Anterior cingulate cortex (tissue), 58 donors: ENCODE data around the gene ZNF423.

Experiments used
- DNase-seq, 58 donors: peaks; one replicate each; lab custom pipeline; 2025; lab: John Stamatoyannopoulos, UW

Gene ZNF423

DNA sequence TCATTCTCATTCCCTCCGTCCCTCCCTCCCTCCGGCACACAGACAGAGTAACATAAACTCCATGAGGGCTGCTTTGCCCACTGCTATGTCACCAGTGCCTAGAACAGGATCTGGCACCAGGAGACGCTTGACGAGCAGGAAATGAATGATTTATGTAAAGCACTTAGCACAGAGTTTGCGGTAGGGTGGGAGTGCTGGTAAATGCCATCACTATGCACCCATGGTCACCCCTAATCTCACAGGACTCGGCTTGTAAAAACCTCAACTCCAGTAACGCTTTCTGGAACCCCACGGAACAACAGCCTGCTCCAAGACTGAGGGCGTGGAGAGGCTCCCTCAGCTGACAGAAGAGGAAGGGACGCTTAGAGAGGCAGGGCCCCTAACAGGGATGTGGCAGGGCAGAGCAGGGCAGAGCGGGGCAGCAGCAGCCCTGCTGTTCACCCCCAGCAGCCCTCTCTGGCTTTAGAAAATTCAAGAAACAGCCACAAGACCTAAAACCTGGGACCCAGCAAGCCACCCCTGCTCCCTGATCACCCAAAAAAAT, 325.4 kb downstream of the ZNF423 start:
- DNase-seq: no peak

DNA sequence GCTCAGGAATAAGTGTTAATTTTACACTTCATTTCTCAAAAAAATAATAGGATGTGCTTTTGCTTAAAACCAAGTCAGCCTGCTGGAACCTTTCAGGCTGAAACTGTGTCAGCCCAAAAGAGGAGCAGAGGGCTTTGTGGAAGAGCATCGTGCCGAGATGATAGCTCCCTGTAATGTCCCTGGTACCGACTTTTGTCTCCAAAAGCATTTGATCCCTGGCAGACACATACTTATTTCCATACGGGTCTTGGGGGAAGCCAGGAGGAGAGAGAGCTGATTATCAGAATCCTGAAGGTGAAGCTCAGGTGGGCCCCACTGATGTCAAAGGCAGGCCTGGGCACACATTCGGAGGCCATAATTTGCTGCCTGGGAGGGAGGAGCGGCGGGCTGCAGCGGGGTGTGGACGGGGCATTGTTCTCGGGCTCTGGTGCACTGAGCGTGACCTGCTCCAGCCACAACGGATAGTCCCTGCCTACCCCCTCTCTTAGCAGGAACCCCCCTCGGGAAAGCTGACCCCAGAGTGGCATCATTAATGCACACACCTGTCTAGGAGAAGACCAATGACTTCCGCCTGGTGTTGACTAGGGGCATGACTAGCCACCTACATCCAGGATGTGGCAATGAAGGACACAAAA, 326.4 kb downstream of the ZNF423 start:
- DNase-seq: no peak

DNA sequence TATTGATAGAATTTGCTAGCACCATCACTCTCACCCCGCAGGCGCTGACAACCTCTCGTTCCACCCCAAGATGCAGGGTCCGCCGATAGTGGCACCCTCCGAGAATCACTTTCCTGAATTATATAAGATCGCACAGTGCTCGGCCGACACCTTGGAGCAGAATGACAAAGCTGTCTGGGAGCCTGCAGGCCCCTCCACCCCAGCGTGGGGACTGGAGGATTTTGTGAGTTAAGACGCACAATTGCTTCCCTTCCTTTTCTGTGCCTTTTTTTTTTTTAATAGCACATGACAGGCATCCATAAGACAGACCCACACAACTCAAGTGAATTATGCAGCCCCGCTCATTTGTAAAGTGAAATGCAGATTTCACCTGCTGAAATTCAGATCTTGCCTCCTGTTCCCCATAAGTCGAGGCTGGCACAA, 327.0 kb downstream of the ZNF423 start:
- DNase-seq: peak in 1 of 58 donors; percentile 5

DNA sequence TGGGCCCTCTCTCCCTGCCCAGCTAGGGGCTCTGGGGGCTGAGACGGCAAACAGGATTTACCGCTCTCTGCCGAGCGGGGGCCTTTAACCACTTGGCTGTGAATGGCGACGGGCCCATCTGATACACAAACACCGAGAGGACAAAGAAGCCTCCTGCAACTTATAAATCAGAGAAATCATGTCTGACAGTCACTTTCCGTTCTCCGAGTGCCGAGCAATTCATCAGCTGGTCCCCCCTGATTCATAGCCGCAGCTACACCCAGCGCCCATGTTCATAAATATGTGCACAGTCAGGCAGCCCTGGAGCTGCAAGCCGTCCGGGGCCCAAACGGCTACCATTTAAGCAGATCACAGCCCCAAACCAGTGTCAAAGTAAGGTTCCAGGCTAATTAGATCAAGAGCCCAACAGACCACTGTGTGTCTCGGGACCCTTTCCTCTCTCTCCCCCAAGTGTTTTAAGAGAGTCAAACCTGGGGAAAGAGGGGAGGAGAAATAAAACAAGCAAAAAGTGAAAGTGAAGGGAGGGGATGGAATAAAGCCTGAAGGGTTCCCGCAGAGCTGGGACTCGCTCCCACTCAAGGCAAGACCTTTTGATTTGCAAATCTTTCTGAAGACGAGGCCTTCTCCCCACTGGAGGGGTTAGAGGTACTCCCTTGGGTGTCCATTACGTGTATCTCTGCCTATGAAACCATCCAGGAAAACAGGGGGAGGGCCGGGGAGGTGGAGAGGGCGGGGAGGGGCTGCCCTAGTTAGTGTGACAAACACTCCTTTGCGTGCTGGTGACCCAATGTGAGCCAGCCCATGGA, 327.6 kb downstream of the ZNF423 start:
- DNase-seq: peak in 1 of 58 donors; percentile 22

DNA sequence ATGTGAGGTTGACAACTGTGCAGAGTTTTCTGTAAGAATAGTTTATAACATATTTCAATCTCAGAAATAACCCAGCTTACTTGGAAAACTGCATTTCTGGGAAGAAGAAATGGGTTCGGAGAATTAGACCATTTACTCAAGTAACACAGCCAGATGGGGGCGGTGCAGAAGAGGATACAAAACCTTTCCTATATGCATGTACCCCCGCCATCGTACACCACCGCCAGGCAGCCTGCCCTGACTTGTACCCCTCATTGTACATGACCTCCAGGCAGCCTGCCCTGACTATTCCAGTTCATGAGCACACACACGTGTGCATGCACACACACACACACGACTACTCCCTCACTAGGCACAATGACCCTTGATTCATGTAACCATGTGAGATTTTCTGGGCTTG, 328.3 kb downstream of the ZNF423 start:
- no peak for DNase-seq

DNA sequence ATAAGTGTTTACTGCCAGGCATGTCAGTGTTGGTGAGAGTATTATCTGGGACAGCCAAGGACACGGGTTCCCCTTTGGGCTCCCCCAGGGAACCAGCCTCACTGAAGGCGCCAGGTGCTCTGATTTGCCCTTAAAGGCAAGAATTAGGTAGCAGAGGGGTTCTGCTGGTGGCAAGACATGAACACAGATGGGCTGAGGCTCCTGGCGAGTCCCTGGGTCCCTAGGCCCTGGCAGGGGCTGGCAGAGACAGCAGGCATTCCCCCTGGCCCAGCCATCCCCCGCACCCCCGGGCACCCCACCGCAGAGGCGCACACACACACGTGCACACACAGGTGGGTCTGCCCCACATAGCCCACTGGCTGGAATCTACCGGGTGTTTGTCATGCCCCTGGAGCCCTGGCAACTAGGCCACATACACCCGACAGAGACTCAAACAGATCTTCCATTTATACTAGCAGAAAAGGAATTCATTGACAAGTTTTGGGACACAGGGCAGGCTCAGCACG, 329.0 kb downstream of the ZNF423 start:
- no peak for DNase-seq

DNA sequence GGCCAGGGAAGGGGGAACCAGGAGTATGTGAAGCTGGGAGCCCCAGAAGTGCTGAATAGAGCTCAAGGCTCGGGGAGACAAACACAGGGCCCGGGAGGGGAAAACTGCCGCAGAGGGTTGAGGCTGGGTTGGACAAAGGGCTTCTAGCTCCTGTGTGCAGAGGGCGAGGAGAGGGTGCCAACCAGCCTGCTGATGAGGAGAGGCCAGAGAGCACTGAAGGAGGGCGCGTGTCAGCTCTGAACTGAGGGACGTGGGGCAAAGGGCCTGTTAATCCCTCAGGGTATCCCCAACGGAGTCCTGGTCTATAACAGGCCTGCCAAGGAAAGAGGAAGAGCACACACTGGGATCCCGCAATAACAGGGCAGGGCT, 331.0 kb downstream of the ZNF423 start:
- no peak for DNase-seq

DNA sequence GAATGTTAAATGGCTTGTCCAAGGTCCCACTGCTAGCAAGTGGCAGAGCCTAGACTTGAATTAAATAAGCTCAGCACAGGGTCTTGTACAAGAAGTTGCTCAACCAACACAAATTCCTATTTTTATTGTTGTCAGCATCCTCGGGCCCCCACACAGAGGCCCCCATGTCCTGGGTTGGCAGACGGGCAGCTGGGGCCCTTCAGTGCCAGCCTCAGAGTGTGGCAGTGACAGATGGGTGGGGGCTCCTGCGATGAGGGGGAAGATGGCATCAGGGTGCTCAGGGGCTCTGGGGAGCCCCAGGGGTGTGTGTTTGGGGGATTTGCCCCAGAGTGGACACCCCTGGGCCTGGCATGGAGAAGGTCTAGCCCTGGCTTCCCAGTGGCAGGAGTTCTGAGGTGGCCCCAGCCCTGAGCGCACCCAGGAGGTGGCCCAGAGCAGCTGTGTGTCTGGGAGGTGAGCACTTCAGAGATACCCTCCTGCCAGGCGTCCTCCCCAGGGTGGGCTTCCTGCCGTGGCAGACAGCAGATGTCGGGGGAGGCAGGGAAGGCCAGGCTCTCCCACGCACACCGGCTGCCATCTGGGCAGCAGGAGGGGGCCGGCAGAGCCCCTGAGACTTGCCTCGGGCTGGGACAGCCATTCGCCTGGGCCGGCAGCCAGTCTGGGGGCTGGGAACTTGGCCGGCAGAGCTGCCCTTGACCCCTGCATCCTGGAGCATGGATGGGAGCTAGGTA, 331.5 kb downstream of the ZNF423 start:
- peak in 2 of 58 donors; percentile 5 to 12 for DNase-seq

DNA sequence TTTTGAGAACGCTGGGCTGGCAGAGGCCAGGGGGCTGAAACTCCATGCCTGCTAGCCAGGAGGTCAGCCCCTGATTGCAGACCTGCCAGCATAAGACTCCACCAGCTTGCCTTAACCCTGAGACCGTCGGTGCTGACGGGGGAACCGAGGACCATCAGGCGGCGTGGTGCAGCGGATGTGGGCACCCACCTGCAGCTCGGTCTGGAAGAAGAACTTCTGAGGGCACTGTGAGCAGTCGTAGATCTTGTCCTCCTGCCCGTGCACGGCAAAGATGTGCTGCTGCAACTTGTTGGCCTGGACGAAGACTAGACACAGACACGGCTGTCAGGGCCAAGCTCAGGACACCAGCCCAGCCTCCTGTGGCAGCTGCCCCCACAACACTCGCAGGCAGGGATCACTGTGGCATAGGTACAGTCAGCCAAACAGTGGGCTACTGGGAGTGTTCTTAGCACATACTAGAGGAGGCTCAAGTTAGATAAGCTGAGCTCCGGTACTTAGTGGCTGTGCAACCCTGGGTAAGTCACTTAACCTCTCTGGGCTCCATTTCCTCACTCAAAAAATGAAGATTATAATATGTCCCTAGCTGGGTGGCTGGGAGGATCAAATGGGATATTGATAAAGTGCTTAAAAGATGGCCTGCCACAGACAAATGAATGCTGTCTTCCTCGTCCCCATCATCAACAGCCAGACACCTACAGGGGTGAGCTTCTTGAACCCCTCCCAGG, 332.3 kb downstream of the ZNF423 start:
- DNase-seq: no peak

DNA sequence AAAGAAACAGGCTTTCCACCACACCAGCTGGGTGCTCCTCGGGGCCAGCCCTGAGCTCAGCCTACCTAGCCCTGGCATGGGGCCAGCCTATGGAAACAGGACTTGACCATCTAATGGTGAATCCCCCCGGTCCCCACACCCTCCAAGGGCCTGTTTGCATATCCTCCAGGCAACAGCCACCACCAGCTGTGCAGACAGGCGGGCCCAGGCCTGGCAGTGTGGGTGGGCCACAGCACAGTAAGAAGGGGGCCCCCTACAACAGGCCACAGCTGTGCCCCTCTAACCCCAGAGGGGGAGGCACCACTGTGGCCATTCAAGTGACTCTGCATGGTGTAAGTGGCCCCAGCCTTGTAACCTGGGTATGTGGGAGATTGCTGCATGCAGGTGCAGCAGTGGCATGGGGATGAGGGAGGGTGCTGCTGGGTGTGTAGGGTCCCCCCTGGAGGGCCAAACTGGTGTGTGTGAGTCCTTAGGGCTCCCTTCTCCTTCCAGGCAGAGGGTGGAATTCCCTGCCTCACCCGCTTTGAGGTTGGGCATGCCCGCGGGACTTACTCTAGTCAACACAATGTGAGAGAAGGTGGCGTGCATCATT, 334.1 kb downstream of the ZNF423 start:
- DNase-seq: no peak

DNA sequence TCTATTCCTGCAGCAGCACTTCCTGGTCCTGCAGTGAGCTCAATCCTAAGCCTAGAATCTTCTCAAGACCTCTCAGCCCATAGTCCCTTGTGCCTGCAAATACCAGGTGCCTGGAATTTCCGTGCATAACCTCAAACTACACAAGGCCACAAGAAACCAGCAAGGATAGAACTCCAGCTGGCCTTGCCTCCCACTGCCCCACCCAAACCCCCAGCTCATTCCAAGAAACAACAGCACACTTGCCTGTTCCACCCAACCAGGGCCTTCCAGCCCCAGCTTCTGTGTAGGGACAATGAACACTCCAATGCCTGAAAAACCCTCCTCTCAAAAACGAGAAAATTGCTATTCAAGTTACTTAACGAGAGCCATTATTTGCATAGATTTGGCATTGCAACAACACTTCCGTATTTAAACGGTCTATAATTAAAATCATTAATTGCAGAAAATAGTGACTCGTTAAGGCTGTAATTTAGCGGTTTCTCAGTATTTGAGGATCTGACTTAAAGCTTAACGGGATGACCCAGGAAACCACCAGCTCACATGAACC, 335.3 kb downstream of the ZNF423 start:
- DNase-seq: no peak

DNA sequence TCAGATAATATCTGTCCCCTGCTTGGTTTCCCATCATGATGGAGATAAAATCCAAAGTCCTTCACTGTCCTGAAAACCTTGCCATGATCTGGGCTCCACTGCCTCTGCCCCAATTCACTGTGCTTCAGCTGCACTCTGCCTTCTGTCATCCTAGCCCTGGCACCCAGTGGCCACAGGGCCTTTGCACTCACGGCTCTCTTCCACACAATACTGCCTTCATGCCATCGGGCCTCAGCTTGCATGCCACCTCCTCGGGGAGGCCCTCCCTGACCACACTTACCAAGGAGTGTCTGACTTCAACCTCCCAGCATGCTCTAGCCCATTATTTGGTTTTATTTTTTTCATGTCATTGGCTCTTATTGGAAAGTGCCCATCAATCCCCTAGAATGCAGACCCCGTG, 336.2 kb downstream of the ZNF423 start:
- DNase-seq: no peak

DNA sequence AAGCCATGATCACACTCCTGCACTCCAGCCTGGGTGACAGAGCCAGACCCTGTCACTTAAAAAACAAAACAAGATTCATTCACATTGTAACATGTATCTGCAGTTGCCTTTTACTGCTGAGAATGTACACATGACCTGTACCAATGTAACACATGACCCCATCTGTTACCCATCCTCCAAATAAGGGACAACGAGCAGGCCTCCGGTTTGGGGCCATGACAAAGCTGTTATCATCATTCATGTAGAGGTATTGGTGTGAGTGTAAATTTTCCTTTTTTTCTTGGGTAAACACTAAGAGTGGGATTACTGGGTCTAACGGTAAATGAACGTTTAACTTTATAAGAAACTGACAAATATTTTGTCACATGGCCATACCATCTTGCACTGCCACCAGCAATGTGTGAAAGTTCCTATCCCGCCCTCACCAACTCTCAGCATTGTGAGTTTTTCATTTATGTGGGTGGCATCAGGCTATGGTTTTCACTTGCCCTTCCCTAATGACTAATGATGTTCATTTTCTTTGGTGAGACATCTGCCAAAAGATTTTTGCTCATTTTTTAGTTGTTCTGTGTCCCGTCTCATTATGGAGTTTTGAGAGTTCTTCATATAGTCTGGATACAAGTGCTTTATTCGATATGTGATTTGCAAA, 336.8 kb downstream of the ZNF423 start:
- DNase-seq: no peak

DNA sequence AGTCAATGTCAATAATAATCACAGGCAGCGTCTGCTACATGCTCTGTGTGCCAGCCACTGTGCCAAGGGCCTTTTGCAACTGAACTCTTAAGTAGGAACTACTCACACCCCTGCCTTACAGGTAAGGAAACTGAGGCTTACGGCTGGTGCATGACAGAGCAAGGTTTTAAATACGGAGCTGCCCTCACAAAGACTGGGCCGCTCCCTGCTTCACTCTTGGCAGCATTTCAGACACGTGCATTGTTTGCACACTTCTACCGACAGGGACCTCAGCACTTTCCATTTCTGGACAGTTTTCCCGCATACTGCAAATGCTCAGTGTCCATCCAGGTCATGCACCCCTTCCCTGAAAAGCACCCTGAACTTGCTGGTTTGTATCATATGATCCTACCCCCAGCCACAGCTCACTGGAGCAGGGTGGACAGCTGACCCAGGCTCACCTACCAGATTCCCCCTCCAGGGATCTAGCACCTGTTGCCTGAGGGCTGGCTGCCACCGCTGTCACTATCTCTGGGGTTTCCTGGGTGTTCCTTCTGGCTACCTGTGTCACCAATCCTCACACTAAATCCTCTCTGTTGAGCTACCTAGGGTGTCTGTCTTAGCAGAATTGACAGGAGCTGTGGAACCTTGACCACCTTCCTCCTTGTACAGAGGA, 339.4 kb downstream of the ZNF423 start:
- no peak for DNase-seq

DNA sequence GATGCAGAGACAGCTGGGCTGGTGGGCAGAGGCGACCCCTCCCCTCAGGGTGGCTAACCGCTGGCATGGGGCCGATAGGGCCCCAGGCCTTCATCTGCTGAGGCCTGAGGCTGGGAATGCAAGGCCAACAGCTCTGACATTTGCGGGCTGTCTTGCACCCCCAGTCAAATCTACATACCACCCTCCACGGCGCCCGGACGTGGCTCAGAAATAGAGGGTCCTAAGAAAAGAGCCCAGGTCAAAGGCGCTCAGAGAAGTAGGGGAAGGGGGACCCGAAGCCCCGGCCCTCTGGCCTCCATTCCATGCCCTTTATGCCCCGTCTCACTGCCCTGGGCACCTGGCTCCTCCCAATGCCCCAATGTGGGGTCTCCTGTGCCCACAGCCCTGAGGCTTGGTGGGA, 340.1 kb downstream of the ZNF423 start:
- DNase-seq: no peak

DNA sequence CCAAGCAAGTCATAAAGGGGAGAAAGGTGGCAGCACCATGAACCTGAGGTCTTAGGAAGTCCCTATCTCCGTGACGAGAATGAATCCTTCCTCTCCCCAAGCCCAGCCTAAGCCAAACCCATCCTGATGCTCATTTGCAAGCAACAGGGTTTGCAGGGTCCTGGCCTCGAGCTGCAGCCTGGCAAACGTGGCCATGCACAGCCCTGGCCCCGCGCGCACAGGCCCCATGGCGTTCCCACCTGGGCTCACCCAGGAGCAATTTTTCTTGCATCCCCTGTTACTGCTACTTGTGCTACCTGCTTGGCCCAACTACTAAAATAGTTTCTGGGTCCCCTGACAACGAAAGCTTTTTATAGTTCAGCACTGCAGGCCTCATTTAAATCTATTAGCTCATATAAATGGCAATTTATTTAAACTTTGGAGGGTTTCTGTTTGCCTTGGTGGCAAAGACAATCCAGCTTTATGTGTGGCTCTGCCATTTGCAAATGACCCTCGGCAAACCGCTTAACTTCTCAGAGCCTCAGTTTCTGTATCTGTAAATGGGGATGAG, 340.8 kb downstream of the ZNF423 start:
- no peak for DNase-seq

DNA sequence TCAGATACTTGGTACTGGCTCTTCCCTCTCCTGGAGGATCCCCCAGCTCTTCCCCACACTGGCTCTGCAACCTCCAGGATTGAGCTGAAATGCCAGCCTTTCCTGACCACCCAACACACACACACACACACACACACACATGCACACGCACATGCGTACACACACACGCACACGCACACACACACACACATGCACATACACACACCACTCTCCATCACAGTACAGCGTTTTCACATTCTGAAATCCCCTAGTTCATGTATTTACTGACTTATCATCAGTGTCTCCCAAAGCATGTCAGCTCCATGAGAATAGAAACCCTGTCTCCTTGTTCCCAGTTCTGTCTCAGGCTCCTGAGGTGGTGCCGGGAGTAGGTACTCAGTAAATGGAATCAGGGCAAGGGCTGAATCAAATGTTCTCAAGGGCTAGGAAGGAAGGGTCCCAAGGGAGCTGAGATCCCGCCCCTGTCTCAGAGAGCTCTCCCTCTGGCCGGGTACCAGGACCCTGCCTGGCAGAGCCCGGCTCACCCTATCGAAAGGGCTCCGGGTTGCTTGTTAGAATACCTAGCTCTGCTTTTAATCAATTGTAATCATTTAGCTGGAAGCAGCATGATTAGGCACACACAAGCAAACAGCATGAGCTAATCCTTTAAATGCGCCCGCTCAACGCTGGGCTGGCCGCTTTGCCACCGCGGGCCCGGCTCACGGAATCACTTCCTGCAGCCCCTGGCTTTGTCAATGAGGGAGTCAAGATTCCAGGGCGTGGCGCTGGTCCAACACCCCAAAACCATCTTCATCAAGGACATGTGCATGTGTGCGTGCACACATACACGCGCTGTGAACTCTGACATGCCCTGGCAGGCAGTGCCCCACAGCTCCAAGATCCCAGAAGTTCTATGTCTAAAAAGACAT, 341.6 kb downstream of the ZNF423 start:
- DNase-seq: no peak
